GM23338 (cell line): Measurements from ENCODE around the gene IGSF6. TPM values are rescaled to one million over a fixed set of nuclear protein-coding genes. Genes with fewer than 3 reads are reported as not detected.
A peak's percentile ranks its signal among the peaks of the same experiment; 100 is the strongest.

Source experiments
- ATAC-seq: fragments of 200-7000 bp; cut with Tn5 transposase; 3 replicates; pipeline ENCODE4 v1.9.1; 2020
- DNase-seq: peaks from one replicate; pipeline ENCODE4 v3.0.0-alpha.2; 2015; ENCODE audit warnings: low spot score
- H2AFZ ChIP-seq: fragments of 200-600 bp; sonication (generic); 2 replicates; pipeline ENCODE4 v1.8.0; 2016; ENCODE audit warnings: antibody characterized with exemption, mild to moderate bottlenecking, moderate library complexity
- H3F3A ChIP-seq: fragments of 200-600 bp; sonication (generic); replicated peaks from 2 replicates; pipeline ENCODE4 v1.8.0; 2017; ENCODE audit warnings: antibody characterized with exemption, mixed run types, low read depth
- H3K27ac ChIP-seq: fragments of 200-600 bp; sonication (generic); 2 replicates; pipeline ENCODE4 v1.6.1; 2016; ENCODE audit warnings: low read depth
- H3K27me3 ChIP-seq: fragments of 200-600 bp; sonication (generic); 2 replicates; pipeline ENCODE4 v1.8.0; 2016; ENCODE audit warnings: mild to moderate bottlenecking, mixed run types, moderate library complexity; ENCODE audit not compliant: insufficient read depth
- H3K36me3 ChIP-seq: fragments of 200-600 bp; sonication (generic); 2 replicates; pipeline ENCODE4 v1.8.0; 2016; ENCODE audit warnings: mild to moderate bottlenecking; ENCODE audit not compliant: insufficient read depth
- H3K4me1 ChIP-seq: fragments of 200-600 bp; sonication (generic); 2 replicates; pipeline ENCODE4 v1.8.0; 2016; ENCODE audit warnings: mild to moderate bottlenecking, moderate library complexity; ENCODE audit not compliant: insufficient read depth
- H3K4me2 ChIP-seq: fragments of 200-600 bp; sonication (generic); 2 replicates; pipeline ENCODE4 v1.7.1; 2017; ENCODE audit warnings: mixed run types
- H3K4me3 ChIP-seq: fragments of 200-600 bp; sonication (generic); 2 replicates; pipeline ENCODE4 v1.6.1; 2016; ENCODE audit warnings: mixed run types
- H3K79me2 ChIP-seq: fragments of 200-600 bp; sonication (generic); replicated peaks from 2 replicates; pipeline ENCODE4 v1.8.0; 2017; ENCODE audit warnings: mild to moderate bottlenecking; ENCODE audit not compliant: insufficient read depth
- H3K9me2 ChIP-seq: fragments of 200-600 bp; sonication (generic); 2 replicates; pipeline ENCODE4 v1.8.0; 2017; ENCODE audit not compliant: insufficient read depth
- H4K20me1 ChIP-seq: fragments of 200-600 bp; sonication (generic); replicated peaks from 2 replicates; pipeline ENCODE4 v1.8.0; 2017; ENCODE audit warnings: mild to moderate bottlenecking; ENCODE audit not compliant: insufficient read depth
- H3K27ac Mint-ChIP-seq: 2 replicates; pipeline ENCODE4 v1.8.0; 2020; ENCODE audit warnings: inconsistent platforms, mild to moderate bottlenecking, moderate library complexity, mixed read lengths
- H3K27me3 Mint-ChIP-seq: 3 replicates; pipeline ENCODE4 v1.8.0; 2022; ENCODE audit warnings: low read depth, mild to moderate bottlenecking, moderate library complexity, mixed read lengths, inconsistent platforms; ENCODE audit not compliant: insufficient read depth, poor library complexity
- H3K36me3 Mint-ChIP-seq: 3 replicates; pipeline ENCODE4 v1.8.0; 2021; ENCODE audit warnings: low read depth, mild to moderate bottlenecking, inconsistent platforms, moderate library complexity, mixed read lengths
- H3K4me1 Mint-ChIP-seq: 3 replicates; pipeline ENCODE4 v1.8.0; 2020; ENCODE audit warnings: mild to moderate bottlenecking, inconsistent platforms, mixed read lengths
- H3K4me3 Mint-ChIP-seq: 3 replicates; pipeline ENCODE4 v1.8.0; 2021; ENCODE audit warnings: moderate library complexity, mild to moderate bottlenecking, inconsistent platforms, mixed read lengths
- H3K9me3 Mint-ChIP-seq: 3 replicates; pipeline ENCODE4 v1.8.0; 2020; ENCODE audit warnings: moderate library complexity, mild to moderate bottlenecking, inconsistent platforms, mixed read lengths
- CREB1 ChIP-seq: fragments of 250-450 bp; sonication (Bioruptor Pico); IDR thresholded peaks from 2 replicates; pipeline ENCODE4 v1.5.0; 2020; ENCODE audit warnings: low read depth, mild to moderate bottlenecking, moderate library complexity
- CTCF ChIP-seq, 2 experiments: fragments of 200-600 bp in 1 of 2; sonication (generic) in 1 of 2; conservative IDR thresholded peaks; 2 replicates each; pipeline versions ENCODE4 v1.5.1 to v1.6.1; 2016 to 2017; ENCODE audit warnings: antibody characterized with exemption in 2 of 2, low read depth in 2 of 2, mild to moderate bottlenecking in 2 of 2, moderate library complexity in 1 of 2
- ETS1 ChIP-seq: IDR thresholded peaks from 2 replicates; pipeline ENCODE4 v1.6.1; 2016; ENCODE audit warnings: antibody characterized with exemption
- EZH2 ChIP-seq: fragments of 200-600 bp; sonication (generic); IDR thresholded peaks from one replicate; pipeline ENCODE4 v1.8.0; 2017; ENCODE audit warnings: antibody characterized with exemption, mild to moderate bottlenecking, low read depth; ENCODE audit not compliant: unreplicated experiment
- EZH2phosphoT487 ChIP-seq: fragments of 200-600 bp; sonication (generic); IDR thresholded peaks from one replicate; pipeline ENCODE4 v1.8.1; 2018; ENCODE audit warnings: antibody characterized with exemption; ENCODE audit not compliant: unreplicated experiment
- NANOG ChIP-seq: IDR thresholded peaks from 2 replicates; pipeline ENCODE4 v1.6.1; 2016; ENCODE audit warnings: antibody characterized with exemption, borderline replicate concordance
- POLR2AphosphoS5 ChIP-seq: IDR thresholded peaks from 2 replicates; pipeline ENCODE4 v1.6.1; 2016; ENCODE audit warnings: antibody characterized with exemption, low read depth
- REST ChIP-seq: IDR thresholded peaks from one replicate; pipeline ENCODE4 v1.6.1; 2018; ENCODE audit warnings: antibody characterized with exemption; ENCODE audit not compliant: unreplicated experiment
- STAT1 ChIP-seq: IDR thresholded peaks from one replicate; pipeline ENCODE4 v1.6.1; 2016; ENCODE audit warnings: antibody characterized with exemption; ENCODE audit not compliant: unreplicated experiment
- ZNF114 ChIP-seq: fragments of 250-450 bp; sonication (Bioruptor Pico); IDR thresholded peaks from 2 replicates; pipeline ENCODE4 v1.5.0; 2020; ENCODE audit warnings: mild to moderate bottlenecking, moderate library complexity
- ZNF331 ChIP-seq: fragments of 250-450 bp; sonication (Bioruptor Pico); IDR thresholded peaks from 2 replicates; pipeline ENCODE4 v1.5.0; 2020; ENCODE audit warnings: low read depth, mild to moderate bottlenecking, moderate library complexity
- ZNF462 ChIP-seq: fragments of 250-450 bp; sonication (Bioruptor Pico); IDR thresholded peaks from 2 replicates; pipeline ENCODE4 v1.5.0; 2020; ENCODE audit warnings: mild to moderate bottlenecking, moderate library complexity
- polyA plus RNA-seq: library from polyadenylated mRNA; unstranded; fragments of >200 nt; fragmentation: Nextera tagmentation; extraction: Ambion mirVana; gene quantifications from 2 replicates; pipeline ENCODE4 v1.2.1, GENCODE V29; 2016
- total RNA-seq: library from RNA; depleted of rRNA; stranded (reverse); fragments of >200 nt; shearing (Covaris generic); gene quantifications from 2 replicates; pipeline ENCODE4 v1.2.3, GENCODE V29; 2014

IGSF6 gene
- total and polyA plus RNA-seq, 2 experiments from 2014 or later, result 0.19 TPM; not detected in 1

- no peaks in the 10 kb centered on the region for H3K36me3 ChIP-seq
- H3K79me2 ChIP-seq, result peaks cover 44% of the 10 kb centered on the region
- no peak overlapping the region for H3K27ac ChIP-seq
- no peak overlapping the region for H3K4me3 ChIP-seq
- peaks cover 4% of the 10 kb centered on the region for H4K20me1 ChIP-seq
- H3K27me3 Mint-ChIP-seq, result no peaks in the 10 kb centered on the region
- H3K27ac Mint-ChIP-seq, result peak overlapping the region; percentile 43; the same call in 1 of the 2 replicates
- H3F3A ChIP-seq, result no peaks in the 10 kb centered on the region
- no peaks in the 10 kb centered on the region for H3K9me2 ChIP-seq
- H3K4me2 ChIP-seq, result no peak overlapping the region
- H2AFZ ChIP-seq, result no peak overlapping the region
- no peaks in the 10 kb centered on the region for H3K9me3 Mint-ChIP-seq
- peaks cover 3% of the 10 kb centered on the region; the same call in 1 of the 3 replicates for H3K4me1 Mint-ChIP-seq
- no peaks in the 10 kb centered on the region for H3K4me1 ChIP-seq
- TF ChIP-seq CREB1 (CRISPR knock-in tag) (no peak), CTCF (conservative IDR thresholded peaks at IDR 0.05; ENCODE audit: low read depth in 2 of 2) (no peak), ZNF331 (CRISPR knock-in tag) (no peak), ZNF462 (CRISPR knock-in tag) (no peak), ZNF114 (no peak), NANOG (no peak), EZH2phosphoT487 (no peak), ETS1 (no peak), POLR2AphosphoS5 (no peak), REST (no peak), EZH2 (no peak), STAT1 (no peak)
- DNase-seq (no peak), ATAC-seq (no peak)
- H3K36me3 Mint-ChIP-seq, result no peaks in the 10 kb centered on the region
- no peak overlapping the region for H3K4me3 Mint-ChIP-seq
- H3K27me3 ChIP-seq, result no peaks in the 10 kb centered on the region
These were observed 5.5 kb downstream of the IGSF6 start for GRCh38 chr16:21646721-21647561.
